Inflammatory macrophage (primary cell): ENCODE measurements around the gene RRAGA.
A peak's percentile ranks its signal among the peaks of the same experiment; 100 is the strongest.
"Not testable (repeated sequence)": the region's sequence is repeated elsewhere in the genome, so short reads cannot be mapped to it uniquely, and the experiment has no call there.

ENCODE experiments used
- DNase-seq, 2 donors: peaks; one replicate each; pipeline ENCODE4 v3.0.0-alpha.2; 2020 to 2022
- total RNA-seq, 18 experiments: gene quantifications; one replicate each; lab custom pipeline; 2026; ENCODE audit warnings: mixed read lengths in 6 of 18, inconsistent platforms in 2 of 18; lab: John Stamatoyannopoulos, UW

The RRAGA gene
- 34.7 to 55.7 (median 40.5) reads per million in 18 experiments for total RNA-seq

GRCh38 chr9:19048966-19049916 lies at the start of gene RRAGA:
TSS of gene RRAGA (plus strand) at chr9:19049427. CDS start at chr9:19049660, 233 bp downstream.
- DNase-seq, result peak; percentile 96

GRCh38 chr9:19000133-19000532 lies 49.1 kb upstream of the RRAGA start:
- DNase-seq, result no peak

- DNase-seq, result no peak
Observed at GRCh38 chr9:19009391-19009965, 39.7 kb upstream of the RRAGA start.

- no peak for DNase-seq
Observed at GRCh38 chr9:19018201-19018600, 31.0 kb upstream of the RRAGA start.

- DNase-seq, result no peak
Observed at GRCh38 chr9:19020886-19021455, 28.3 kb upstream of the RRAGA start.

- not testable (repeated sequence) for DNase-seq
Observed at GRCh38 chr9:19021649-19022048, 27.6 kb upstream of the RRAGA start.

- no peak for DNase-seq
Observed at GRCh38 chr9:19022206-19022605, 27.0 kb upstream of the RRAGA start.

GRCh38 chr9:19023078-19023477 lies 26.1 kb upstream of the RRAGA start:
- no peak for DNase-seq

GRCh38 chr9:19026375-19026774 lies 22.9 kb upstream of the RRAGA start:
- DNase-seq, result no peak

GRCh38 chr9:19027825-19028224 lies 21.4 kb upstream of the RRAGA start:
- no peak for DNase-seq

GRCh38 chr9:19028835-19029451 lies 20.3 kb upstream of the RRAGA start:
- peak; percentile 42 to 61 for DNase-seq

GRCh38 chr9:19030899-19031298 lies 18.3 kb upstream of the RRAGA start:
- DNase-seq, result no peak

GRCh38 chr9:19032406-19032805 lies 16.8 kb upstream of the RRAGA start:
- DNase-seq, result no peak

GRCh38 chr9:19033015-19033414 lies 16.2 kb upstream of the RRAGA start, which contains the start of gene SAXO1:
TSS of gene SAXO1 (minus strand) at chr9:19033209. CDS start at chr9:19032908, 301 bp downstream.
- DNase-seq, result no peak

- DNase-seq, result no peak
Observed at GRCh38 chr9:19036611-19037010, 12.6 kb upstream of the RRAGA start.

- DNase-seq, result peak in 1 of 2 donors; percentile 1
Observed at GRCh38 chr9:19049917-19050636, 850 bp downstream of the RRAGA start.

GRCh38 chr9:19050637-19051591 lies 1.7 kb downstream of the RRAGA start:
- DNase-seq, result no peak

GRCh38 chr9:19057033-19057432 lies 7.8 kb downstream of the RRAGA start:
- no peak for DNase-seq

GRCh38 chr9:19074229-19074628 lies 25.0 kb downstream of the RRAGA start:
- no peak for DNase-seq

- DNase-seq, result no peak
Observed at GRCh38 chr9:19074836-19075235, 25.6 kb downstream of the RRAGA start.

- peak in 1 of 2 donors; percentile 13 for DNase-seq
Observed at GRCh38 chr9:19085295-19085694, 36.1 kb downstream of the RRAGA start.
